M059J (cell line): ENCODE results near the gene PTPRD. TPM values are rescaled to one million over a fixed set of nuclear protein-coding genes. Genes with fewer than 3 reads are reported as not detected.

Experiments used
- DNase-seq: peaks from one replicate; pipeline ENCODE4 v3.0.0-alpha.2; 2012; ENCODE audit warnings: low read depth
- total RNA-seq: library from RNA; depleted of rRNA; stranded (reverse); fragments of >200 nt; shearing (Covaris generic); gene quantifications from 2 replicates; pipeline ENCODE4 v1.2.3, GENCODE V29; 2014

Gene PTPRD
- total RNA-seq, 1 experiment from 2014 or later: not detected

GRCh38 chr9:10173561-10173960 lies 439.2 kb downstream of the PTPRD start:
- no peak for DNase-seq

DNA sequence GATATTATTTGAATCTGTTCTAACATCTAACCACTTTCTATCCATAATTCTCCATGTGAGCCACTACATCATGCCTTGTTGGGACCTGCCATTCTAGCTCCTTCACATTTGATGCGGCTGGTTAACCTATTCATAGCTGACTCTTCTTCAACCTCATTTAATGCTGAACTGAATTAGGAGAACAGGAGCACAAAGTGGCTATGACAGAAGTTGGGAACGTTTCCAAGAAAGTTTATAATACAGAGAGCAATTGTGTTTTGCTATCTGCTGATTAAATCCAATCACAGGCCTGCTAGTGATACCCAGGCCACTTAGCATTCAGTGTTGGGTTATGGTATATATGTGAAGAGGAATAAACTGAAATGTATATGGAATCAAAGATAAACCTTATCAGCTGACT lies 440.3 kb downstream of the PTPRD start:
- no peak for DNase-seq

- DNase-seq: no peak
Observed at GRCh38 chr9:10168241-10168640, 444.6 kb downstream of the PTPRD start.

DNA sequence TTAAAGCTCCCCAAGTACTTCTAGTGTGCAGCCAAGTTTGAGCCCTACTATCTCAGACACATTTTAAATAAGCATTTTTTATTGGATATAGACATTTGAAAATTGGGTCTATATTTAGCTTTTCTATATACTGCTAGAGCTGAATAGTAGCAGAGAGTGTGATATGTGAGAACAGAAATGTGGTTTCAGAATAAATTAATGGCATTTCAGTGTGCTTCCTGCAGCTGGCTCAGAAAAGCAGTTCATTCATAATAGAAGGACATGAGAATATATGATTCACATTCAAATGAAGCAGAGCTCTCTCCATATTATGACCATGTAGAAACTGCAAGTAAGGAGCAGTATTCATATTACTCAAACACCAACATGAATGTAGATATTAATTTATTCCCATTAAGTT lies 464.0 kb downstream of the PTPRD start:
- DNase-seq: no peak

DNA sequence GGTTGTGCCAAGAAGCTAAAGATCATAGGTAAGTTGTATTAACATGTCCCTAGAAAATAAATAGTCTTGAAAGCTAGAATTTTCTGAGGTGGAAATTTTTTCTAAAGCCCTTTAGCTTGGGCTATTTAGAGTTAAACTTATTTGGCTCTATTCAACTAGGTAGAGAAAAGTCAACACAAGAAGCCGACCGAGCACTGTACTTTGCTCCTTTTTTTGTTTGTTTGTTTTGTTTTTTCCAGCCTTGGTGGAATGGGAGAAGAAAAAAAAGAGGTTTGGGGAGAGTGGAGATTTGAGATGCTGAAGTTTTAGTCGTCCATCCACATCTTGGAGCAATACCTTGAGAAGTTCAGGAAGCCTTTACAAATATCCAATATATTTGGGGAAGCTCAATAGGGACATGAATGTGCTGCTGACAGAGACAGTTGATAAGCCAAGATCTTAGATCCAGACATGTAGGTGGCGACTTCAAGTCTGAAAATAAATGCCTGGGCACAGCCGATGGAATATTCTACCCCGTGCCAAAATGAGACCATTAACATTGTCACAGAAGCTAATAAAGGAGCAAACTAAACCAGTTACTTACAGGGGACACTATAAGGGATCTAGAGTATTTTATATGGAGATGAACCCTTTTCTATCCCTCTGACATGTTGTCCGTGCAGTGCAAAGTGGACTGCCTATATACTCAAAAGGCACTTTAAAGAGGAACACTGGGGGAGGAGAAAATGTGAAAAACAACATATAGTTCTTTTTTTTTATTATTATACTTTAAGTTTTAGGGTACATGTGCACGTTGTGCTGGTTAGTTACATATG lies 466.1 kb downstream of the PTPRD start:
- no peak for DNase-seq

GRCh38 chr9:10144355-10144754 lies 468.4 kb downstream of the PTPRD start:
- DNase-seq: no peak

GRCh38 chr9:10135553-10135952 lies 477.2 kb downstream of the PTPRD start:
- DNase-seq: no peak

DNA sequence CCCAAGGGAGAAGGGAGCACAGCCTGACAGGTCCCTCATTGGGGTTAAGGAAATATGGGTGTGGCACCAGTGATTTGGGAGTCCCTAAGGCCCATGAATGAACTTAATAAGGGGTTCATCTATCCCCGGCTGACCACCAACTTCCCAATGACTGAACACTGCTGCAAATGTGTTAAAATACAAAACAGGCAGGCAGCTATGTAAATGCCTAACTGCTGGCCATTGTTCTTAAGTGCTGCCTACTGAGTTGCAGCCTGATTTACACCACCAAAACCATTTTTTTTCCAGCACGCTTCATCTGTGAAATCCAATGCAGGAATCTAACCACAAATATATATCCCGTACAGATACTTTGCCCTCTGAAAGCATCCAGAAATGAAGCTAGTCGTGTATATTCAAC lies 478.5 kb downstream of the PTPRD start:
- no peak for DNase-seq

GRCh38 chr9:10130061-10130675 lies 482.6 kb downstream of the PTPRD start:
- no peak for DNase-seq

GRCh38 chr9:10127867-10128266 lies 484.9 kb downstream of the PTPRD start:
- DNase-seq: no peak

DNA sequence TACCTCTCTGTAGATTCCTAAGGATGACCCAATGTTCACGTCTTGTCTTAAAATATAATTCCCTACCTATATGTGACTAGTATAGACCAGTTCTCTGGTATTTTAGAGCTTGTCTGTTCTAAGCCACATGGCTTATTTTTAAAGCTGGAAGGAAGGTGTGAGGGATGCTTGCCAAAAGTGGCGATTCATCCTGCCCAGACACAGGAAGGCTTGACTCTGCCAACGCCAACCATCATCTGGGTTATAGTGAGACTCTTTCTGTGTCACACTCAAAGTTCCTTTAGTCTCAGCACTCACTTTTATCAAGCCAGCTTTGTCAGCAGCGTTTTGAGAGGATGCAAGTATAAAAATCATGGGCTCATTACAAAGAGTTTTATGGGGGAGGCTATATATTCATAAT lies 500.0 kb downstream of the PTPRD start:
- no peak for DNase-seq

- DNase-seq: no peak
Observed at GRCh38 chr9:10112070-10112469, 500.7 kb downstream of the PTPRD start.

- no peak for DNase-seq
Observed at GRCh38 chr9:10108815-10109214, 504.0 kb downstream of the PTPRD start.

GRCh38 chr9:10104774-10105173 lies 508.0 kb downstream of the PTPRD start:
- no peak for DNase-seq

GRCh38 chr9:10095208-10095607 lies 517.6 kb downstream of the PTPRD start:
- no peak for DNase-seq

- no peak for DNase-seq
Observed at GRCh38 chr9:10094563-10094962, 518.2 kb downstream of the PTPRD start.

DNA sequence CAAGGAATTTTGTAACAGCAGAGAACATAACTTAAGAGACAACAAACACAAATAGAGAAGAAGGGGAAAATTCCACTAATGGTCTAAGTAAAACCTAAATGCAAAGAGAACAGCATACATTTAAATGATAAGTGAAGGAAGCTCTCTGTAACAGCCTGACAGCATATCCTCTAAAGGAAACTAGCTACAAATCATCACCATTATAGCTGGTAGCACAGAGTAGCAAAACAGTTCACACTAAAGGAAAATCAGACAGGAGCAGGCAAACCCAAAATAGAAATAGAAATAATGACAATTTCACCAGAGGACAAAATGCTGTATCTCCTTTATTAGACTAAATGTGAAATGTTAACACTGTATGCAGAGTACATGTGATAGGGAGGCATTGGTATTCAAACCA lies 532.8 kb downstream of the PTPRD start:
- no peak for DNase-seq

DNA sequence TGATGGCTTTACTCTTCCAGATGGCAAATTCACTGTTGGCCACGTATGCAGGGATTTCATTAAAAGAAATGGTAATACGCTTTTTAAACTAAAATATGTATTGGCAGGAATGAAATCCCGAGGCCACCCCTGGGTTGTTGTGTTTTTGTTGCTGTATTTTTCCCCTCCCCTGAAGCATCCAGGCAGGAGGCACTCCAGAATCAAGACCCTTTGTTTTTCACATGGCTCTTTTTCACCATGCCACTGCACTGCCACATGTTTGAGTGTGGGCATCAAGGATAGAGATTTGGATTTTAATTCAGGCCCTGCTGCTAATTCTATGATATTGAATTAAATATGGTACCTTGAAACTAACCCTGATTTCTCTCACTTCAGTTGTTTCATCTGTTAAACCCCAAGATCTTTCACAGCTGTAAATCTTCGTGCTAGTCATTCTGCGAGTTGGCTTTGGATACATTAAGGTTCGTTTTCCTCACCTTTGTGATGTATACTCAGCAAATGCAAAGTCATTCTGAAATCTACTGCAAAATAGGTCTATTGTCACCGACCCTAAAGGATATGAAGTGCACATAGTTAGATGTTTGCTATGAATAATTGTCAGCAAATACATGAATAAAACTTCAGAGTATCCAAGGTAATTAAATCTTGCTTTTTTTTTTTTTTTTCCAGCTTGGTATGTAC lies 533.4 kb downstream of the PTPRD start:
- no peak for DNase-seq

DNA sequence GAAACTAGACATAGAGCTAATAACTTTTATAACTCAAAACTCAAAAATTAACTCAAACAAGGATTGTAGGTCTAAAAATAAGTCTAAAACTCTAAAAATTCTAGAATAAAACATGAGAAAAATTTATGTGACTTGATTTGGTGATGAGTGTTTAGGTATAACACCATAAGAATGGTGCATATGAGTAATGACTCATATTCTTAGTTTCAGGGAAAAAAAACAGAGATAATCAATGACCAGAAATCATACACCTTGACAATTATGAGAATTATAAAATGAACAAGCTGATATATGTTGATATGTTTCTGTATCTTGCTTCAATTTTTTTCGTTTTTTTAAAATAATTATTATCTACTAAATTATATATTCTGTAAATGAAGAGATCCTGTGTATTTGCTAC lies 541.2 kb downstream of the PTPRD start:
- DNase-seq: no peak

GRCh38 chr9:10062629-10063395 lies 550.0 kb downstream of the PTPRD start:
- peak; percentile 18 for DNase-seq

DNA sequence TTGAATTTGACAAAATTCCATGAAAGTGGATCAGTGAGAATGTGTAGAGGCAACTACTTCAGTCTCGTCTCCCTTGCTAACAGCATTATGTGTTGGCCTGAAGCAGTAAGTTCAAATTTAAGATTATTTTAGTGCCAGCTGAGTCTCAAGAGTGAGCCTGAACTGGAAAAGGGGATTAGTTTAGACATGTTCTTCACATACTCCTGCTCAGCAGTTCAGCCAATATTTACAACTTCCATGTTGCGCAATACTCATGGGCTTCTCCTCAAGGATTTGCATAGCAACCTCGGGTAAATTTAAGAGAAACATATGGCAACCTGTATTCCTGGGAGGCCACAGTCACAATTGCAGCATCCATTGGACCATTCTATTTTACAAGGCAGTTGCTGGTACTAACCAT lies 553.8 kb downstream of the PTPRD start:
- no peak for DNase-seq

- DNase-seq: no peak
Observed at GRCh38 chr9:10055886-10056395, 556.9 kb downstream of the PTPRD start.
